ENCODE data around the gene SNX21.

The SNX21 gene

GRCh38 chr20:45841407-45842129 lies 8.0 kb downstream of the SNX21 start:
- no peaks in the 10 kb centered on the region for H3K27me3 ChIP-seq (ENCODE audit: control insufficient read depth, low read length)
- H3K36me3 ChIP-seq (ENCODE audit: control insufficient read depth, low read length): peaks cover 24% of the 10 kb centered on the region
- H3K9me2 ChIP-seq (replicated peaks; ENCODE audit: control insufficient read depth, low read length): no peaks in the 10 kb centered on the region
- H3K4me2 ChIP-seq (ENCODE audit: low read length): peak overlapping the region; percentile 65
- H3K27ac ChIP-seq (ENCODE audit: low read depth, low read length): peak overlapping the region; percentile 75
- no peaks in the 10 kb centered on the region for H3K79me2 ChIP-seq (ENCODE audit: control insufficient read depth, low read length)
- H3K9me3 ChIP-seq (ENCODE audit: control insufficient read depth, insufficient read depth, low read length): no peaks in the 10 kb centered on the region
- H4K20me1 ChIP-seq (ENCODE audit: control insufficient read depth, insufficient read depth, low read depth, low read length): no peaks in the 10 kb centered on the region
- H3F3A ChIP-seq (ENCODE audit: control insufficient read depth, insufficient read depth): 0 out of 2 replicates have a peak, but pooled peaks cover 2% of the 10 kb centered on the region
- no peak for TF ChIP-seq EZH2phosphoT487 (IDR thresholded peaks at IDR 0.05; ENCODE audit: borderline replicate concordance, low read length)
- no peak for TF ChIP-seq CTCF (IDR thresholded peaks at IDR 0.05; ENCODE audit: low read depth, low read length, poor library complexity, severe bottlenecking)
- peaks cover 20% of the 10 kb centered on the region for H3K4me1 ChIP-seq (ENCODE audit: control insufficient read depth, low read length)
- peak overlapping the region; percentile 45 for H3K4me3 ChIP-seq (ENCODE audit: low read length)

- no peaks in the 10 kb centered on the region for H3K9me2 ChIP-seq (replicated peaks; ENCODE audit: control insufficient read depth, low read length)
- no peaks in the 10 kb centered on the region for H3K79me2 ChIP-seq (ENCODE audit: control insufficient read depth, low read length)
- no peaks in the 10 kb centered on the region for H3K9me3 ChIP-seq (ENCODE audit: control insufficient read depth, insufficient read depth, low read length)
- TF ChIP-seq EZH2phosphoT487 (IDR thresholded peaks at IDR 0.05; ENCODE audit: borderline replicate concordance, low read length) (no peak), CTCF (IDR thresholded peaks at IDR 0.05; ENCODE audit: low read depth, low read length, poor library complexity, severe bottlenecking) (no peak)
- H3K27me3 ChIP-seq (ENCODE audit: control insufficient read depth, low read length): no peaks in the 10 kb centered on the region
- H3K4me3 ChIP-seq (ENCODE audit: low read length): peak overlapping the region; percentile 45
- H4K20me1 ChIP-seq (ENCODE audit: control insufficient read depth, insufficient read depth, low read depth, low read length): no peaks in the 10 kb centered on the region
- peak overlapping the region; percentile 65 for H3K4me2 ChIP-seq (ENCODE audit: low read length)
- H3K27ac ChIP-seq (ENCODE audit: low read depth, low read length): peak overlapping the region; percentile 75
- peaks cover 24% of the 10 kb centered on the region for H3K36me3 ChIP-seq (ENCODE audit: control insufficient read depth, low read length)
- H3F3A ChIP-seq (ENCODE audit: control insufficient read depth, insufficient read depth): 0 out of 2 replicates have a peak, but pooled peaks cover under 1% of the 10 kb centered on the region
- H3K4me1 ChIP-seq (ENCODE audit: control insufficient read depth, low read length): peaks cover 20% of the 10 kb centered on the region
These were observed 8.7 kb downstream of the SNX21 start for GRCh38 chr20:45842169-45842812.

- no peaks in the 10 kb centered on the region for H4K20me1 ChIP-seq (ENCODE audit: control insufficient read depth, insufficient read depth, low read depth, low read length)
- H3K27me3 ChIP-seq (ENCODE audit: control insufficient read depth, low read length): no peaks in the 10 kb centered on the region
- peaks cover 24% of the 10 kb centered on the region for H3K36me3 ChIP-seq (ENCODE audit: control insufficient read depth, low read length)
- no peak overlapping the region for H3K4me3 ChIP-seq (ENCODE audit: low read length)
- H3K4me1 ChIP-seq (ENCODE audit: control insufficient read depth, low read length): peaks cover 20% of the 10 kb centered on the region
- no peaks in the 10 kb centered on the region for H3K9me2 ChIP-seq (replicated peaks; ENCODE audit: control insufficient read depth, low read length)
- TF ChIP-seq CTCF (IDR thresholded peaks at IDR 0.05; ENCODE audit: low read depth, low read length, poor library complexity, severe bottlenecking) (no peak), EZH2phosphoT487 (IDR thresholded peaks at IDR 0.05; ENCODE audit: borderline replicate concordance, low read length) (no peak)
- no peak overlapping the region for H3K4me2 ChIP-seq (ENCODE audit: low read length)
- no peaks in the 10 kb centered on the region for H3F3A ChIP-seq (ENCODE audit: control insufficient read depth, insufficient read depth)
- H3K9me3 ChIP-seq (ENCODE audit: control insufficient read depth, insufficient read depth, low read length): no peaks in the 10 kb centered on the region
- no peaks in the 10 kb centered on the region for H3K79me2 ChIP-seq (ENCODE audit: control insufficient read depth, low read length)
- H3K27ac ChIP-seq (ENCODE audit: low read depth, low read length): no peak overlapping the region
These were observed 9.9 kb downstream of the SNX21 start for GRCh38 chr20:45843506-45843905.
